ENCODE results near the gene TBCD.

- TF ChIP-seq POLR2A (IDR thresholded peaks at IDR 0.05): no peak
- TF ChIP-seq CTCF (IDR thresholded peaks at IDR 0.05): no peak
Observed at GRCh38 chr17:82822281-82822680, 70.4 kb downstream of the TBCD start.
